Pons (tissue), 1 donor: ENCODE results near the gene RASL10B.
"Not testable (repeated sequence)": the region's sequence is repeated elsewhere in the genome, so short reads cannot be mapped to it uniquely, and the experiment has no call there.

ENCODE experiments used
- DNase-seq: peaks from one replicate; pipeline ENCODE4 v3.0.0-alpha.2; 2016; ENCODE audit warnings: low spot score

The RASL10B gene, protein sequence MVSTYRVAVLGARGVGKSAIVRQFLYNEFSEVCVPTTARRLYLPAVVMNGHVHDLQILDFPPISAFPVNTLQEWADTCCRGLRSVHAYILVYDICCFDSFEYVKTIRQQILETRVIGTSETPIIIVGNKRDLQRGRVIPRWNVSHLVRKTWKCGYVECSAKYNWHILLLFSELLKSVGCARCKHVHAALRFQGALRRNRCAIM

GRCh38 chr17:35731239-35731916, at the start of gene RASL10B:
RASL10B (plus strand) TSS chr17:35731639; CDS start chr17:35735185, 3,546 bp downstream.
- no peak for DNase-seq

DNA sequence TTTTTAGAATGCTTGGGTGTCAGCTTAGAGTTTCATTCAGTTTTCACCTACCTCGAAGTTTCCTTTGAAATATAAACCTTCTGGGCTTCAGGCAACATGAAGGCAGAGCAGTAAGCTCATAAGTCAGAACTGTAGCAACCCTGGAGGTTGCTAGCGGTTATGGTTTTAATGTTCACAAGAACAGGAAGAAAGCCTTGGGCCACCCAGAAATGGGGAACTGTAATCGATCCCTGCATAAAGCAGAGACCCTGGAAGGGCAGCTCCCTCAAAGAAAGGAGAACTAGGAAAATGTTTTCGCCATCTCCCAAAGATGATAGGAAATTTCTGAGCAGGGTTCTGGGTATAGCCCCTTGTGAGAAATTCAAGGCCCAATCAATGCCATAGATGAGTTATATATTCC, 47.8 kb upstream of the RASL10B start:
- DNase-seq = peak; percentile 4

- DNase-seq = no peak
These were observed 47.2 kb upstream of the RASL10B start for GRCh38 chr17:35684055-35684802.

GRCh38 chr17:35692512-35693210, 38.8 kb upstream of the RASL10B start:
- DNase-seq = no peak

DNA sequence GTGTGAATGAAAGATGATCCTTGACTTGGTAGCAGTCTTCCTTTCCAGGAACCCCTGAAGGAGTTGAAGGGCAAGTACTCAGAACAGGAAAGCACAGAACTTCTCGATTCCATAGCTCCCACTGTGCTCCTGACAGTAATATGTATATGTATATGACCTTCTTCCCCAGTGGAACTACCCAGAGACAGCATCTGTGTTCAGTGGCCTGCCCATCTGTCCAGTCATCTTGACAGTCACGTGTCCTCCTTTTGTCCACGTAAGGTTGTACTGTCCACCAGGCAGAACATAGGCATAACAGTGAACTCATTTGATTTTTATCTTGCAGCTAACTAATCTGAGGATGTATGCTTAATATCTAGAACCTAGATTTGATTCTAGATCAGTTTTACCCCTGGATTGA, 37.8 kb upstream of the RASL10B start:
- no peak for DNase-seq

DNA sequence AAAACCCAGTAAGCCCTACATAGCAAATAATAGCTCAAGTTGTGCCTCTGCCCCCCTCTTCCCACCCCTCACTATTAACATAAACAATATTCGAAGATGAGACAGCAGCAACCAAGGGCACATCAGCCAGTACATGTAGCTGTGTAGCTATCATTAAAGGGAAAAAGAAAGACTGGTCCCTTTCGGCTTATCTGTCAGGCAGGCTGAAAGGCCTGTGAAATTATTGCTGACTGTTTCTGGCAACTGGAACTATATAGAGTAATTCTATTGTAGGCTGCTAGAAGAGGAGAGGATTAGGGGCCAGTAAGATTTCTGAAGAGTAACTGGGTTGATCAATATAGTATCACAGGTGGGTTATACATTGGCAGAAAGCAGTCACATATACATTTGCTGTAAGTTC, 36.5 kb upstream of the RASL10B start:
- DNase-seq = no peak

- DNase-seq = no peak
These were observed 35.8 kb upstream of the RASL10B start for GRCh38 chr17:35695613-35696012.

- DNase-seq = no peak
These were observed 32.6 kb upstream of the RASL10B start for GRCh38 chr17:35698800-35699199.

DNA sequence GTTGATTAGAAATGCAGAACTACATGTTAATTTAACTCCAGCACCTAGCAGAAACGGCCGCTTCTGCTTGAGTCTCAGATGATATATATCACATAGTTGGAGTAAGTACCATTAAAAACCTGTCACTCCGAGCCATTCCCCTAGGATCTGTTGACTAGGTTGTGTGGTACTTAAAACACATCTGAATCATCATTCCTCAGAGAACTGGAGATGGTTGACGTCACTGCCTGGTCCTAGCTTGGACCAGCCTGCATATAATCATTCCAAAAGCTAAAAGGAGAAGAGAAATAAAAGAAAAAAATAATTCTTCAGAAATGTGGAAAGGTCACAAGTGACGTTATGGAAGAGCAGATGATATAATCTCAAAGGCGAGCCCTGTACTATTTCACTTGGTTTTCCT, 31.3 kb upstream of the RASL10B start:
- DNase-seq = no peak

- no peak for DNase-seq
These were observed 29.9 kb upstream of the RASL10B start for GRCh38 chr17:35701491-35701890.

GRCh38 chr17:35703308-35703707, 28.1 kb upstream of the RASL10B start:
- not testable (repeated sequence) for DNase-seq

GRCh38 chr17:35705230-35705629, 26.2 kb upstream of the RASL10B start:
- DNase-seq = no peak

GRCh38 chr17:35705705-35706104, 25.7 kb upstream of the RASL10B start:
- DNase-seq = no peak

DNA sequence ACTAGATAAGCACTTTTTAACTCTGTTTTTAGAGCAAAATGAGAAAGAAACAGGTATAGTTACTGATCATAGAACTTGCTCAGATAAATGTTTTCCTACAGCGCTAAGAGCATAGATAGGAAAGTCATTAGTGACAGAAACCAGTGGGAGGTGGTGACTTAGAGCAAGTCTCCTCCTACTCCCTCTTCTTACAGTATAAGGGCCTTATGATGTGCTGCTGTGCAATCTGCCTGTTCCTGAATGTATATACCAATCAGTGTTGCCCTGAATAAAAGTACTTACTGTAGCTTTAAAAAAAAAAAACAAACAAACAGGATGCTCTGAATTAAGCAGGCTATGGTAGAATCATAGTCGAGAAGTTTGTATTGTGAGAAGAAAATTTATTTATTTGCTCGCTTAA, 23.3 kb upstream of the RASL10B start:
- no peak for DNase-seq

GRCh38 chr17:35708951-35709350, 22.5 kb upstream of the RASL10B start:
- no peak for DNase-seq

DNA sequence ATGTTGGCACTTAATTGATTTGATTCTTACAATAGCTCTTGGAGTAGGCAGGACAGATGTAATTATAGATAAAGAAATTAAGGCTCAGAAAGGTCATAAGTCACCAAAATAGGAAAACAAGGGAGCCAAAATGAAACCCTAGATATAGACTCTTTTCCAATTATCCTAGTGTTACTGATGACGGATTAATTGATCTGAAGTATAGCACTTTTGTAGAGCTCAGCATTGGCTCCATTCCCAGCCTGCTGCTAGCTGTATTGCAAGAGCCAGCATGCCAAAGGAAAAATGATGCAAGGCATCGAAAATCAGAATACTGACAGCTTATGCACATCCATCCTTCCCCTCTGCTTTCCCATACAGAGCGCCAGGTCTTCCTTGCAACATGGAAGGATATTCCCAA, 21.6 kb upstream of the RASL10B start:
- no peak for DNase-seq

GRCh38 chr17:35710950-35711349, 20.5 kb upstream of the RASL10B start:
- DNase-seq = no peak

GRCh38 chr17:35713069-35713728, 18.2 kb upstream of the RASL10B start:
- DNase-seq = peak; percentile 15

- DNase-seq = no peak
These were observed 16.5 kb upstream of the RASL10B start for GRCh38 chr17:35714988-35715387.

DNA sequence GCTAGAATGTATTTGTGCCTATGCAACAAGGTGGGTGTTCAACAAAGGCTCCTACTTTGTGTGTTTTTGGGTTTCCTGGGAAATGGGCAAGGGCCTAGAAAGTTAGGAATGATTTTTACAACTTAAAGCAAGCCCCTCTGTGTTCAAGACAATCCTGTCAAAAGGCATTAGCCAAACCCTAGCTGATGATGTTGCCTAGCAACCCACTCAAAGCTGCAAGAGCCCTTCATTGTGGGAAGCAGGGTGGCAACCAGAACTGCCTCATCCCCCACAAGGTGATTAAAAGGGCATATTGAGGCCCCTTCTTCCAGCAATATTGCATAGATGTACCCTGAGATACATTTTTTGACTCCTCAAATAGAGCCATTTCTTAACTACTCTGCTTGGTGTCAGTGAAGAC, 16.0 kb upstream of the RASL10B start:
- no peak for DNase-seq

DNA sequence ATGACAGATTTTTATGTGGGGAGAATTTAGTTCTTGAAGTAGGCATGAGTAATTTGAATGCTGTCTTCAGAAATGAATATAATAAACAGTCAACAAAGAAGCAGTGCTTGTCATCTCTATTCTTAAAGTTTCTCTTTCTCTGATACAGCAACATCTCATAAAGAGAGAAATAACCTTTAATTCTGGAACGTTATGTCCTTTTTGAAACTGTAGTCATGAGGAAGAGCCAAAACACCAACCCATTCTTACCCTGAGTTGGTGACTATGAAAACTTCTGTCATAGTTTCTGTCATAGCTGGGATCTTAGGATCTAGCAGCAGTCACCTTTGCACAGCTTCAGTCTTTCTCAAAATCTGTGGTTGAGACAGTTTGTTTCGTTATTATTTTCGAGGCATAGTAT, 15.3 kb upstream of the RASL10B start:
- DNase-seq = no peak

GRCh38 chr17:35716897-35717465, 14.5 kb upstream of the RASL10B start:
- no peak for DNase-seq
